ENCODE measurements around the gene ABCD1. TPM values are rescaled to one million over a fixed set of nuclear protein-coding genes. Genes with fewer than 3 reads are reported as not detected.

Gene ABCD1
- total RNA-seq, 2 donors from 2014 or later: 12.7 to 16.8 TPM

- TF ChIP-seq, protein P1, sequence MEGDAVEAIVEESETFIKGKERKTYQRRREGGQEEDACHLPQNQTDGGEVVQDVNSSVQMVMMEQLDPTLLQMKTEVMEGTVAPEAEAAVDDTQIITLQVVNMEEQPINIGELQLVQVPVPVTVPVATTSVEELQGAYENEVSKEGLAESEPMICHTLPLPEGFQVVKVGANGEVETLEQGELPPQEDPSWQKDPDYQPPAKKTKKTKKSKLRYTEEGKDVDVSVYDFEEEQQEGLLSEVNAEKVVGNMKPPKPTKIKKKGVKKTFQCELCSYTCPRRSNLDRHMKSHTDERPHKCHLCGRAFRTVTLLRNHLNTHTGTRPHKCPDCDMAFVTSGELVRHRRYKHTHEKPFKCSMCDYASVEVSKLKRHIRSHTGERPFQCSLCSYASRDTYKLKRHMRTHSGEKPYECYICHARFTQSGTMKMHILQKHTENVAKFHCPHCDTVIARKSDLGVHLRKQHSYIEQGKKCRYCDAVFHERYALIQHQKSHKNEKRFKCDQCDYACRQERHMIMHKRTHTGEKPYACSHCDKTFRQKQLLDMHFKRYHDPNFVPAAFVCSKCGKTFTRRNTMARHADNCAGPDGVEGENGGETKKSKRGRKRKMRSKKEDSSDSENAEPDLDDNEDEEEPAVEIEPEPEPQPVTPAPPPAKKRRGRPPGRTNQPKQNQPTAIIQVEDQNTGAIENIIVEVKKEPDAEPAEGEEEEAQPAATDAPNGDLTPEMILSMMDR (IDR thresholded peaks at IDR 0.05): no peak
- peaks cover 3% of the 10 kb centered on the region for H3K27me3 ChIP-seq
- H3K9me3 ChIP-seq: no peaks in the 10 kb centered on the region
- no peaks in the 10 kb centered on the region for H3K4me1 ChIP-seq
- DNase-seq: no peak
- no peak overlapping the region for H3K4me3 ChIP-seq
- H3K27ac ChIP-seq: no peak overlapping the region
- intact Hi-C loops (cut with DNase I): no loop called here
- no peak overlapping the region for H3K9ac ChIP-seq (ENCODE audit: low read depth in 2 of 2, low read length in 2 of 2)
- H3K36me3 ChIP-seq: no peaks in the 10 kb centered on the region
Measured at GRCh38 chrX:153774576-153775292, 50.1 kb downstream of the ABCD1 start.

DNA sequence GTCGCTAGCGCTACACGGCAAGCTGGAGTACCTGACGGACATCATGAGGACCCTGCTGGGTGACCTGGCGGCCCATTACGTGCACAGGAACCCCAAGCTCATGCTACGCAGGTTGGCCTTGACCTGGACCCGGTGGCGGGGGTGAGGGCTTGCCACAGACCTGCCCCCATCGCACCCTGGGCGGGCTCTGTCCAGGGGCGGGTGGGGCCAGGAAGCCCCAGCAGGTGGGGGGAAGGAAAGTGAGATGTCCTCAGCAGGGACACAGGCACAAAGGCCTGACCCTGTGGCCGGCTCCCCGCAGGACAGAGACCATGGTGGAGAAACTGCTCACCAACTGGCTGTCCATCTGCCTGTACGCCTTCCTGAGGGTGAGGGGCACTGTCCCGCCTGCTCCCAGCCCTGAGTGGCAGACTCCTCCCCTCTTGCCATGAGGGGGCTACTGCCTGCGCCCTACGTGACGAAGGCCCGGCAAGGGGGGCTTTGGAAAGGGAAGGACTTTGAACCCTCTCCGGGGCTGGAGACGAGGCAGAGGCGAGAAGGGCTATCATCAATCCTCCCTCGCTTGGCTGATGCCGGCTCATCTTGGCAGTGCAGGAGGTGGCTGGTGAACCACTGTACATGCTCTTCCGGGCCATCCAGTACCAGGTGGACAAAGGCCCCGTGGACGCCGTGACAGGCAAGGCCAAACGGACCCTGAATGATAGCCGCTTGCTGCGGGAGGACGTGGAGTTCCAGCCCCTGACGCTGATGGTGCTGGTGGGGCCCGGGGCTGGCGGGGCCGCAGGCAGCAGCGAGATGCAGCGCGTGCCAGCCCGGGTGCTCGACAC is 50.9 kb downstream of the ABCD1 start:
- no peaks in the 10 kb centered on the region for H3K4me1 ChIP-seq
- H3K9ac ChIP-seq (ENCODE audit: low read depth in 2 of 2, low read length in 2 of 2): no peak overlapping the region
- H3K27ac ChIP-seq: no peak overlapping the region
- no peaks in the 10 kb centered on the region for H3K9me3 ChIP-seq
- no peaks in the 10 kb centered on the region for H3K36me3 ChIP-seq
- H3K27me3 ChIP-seq: peaks cover 4% of the 10 kb centered on the region
- no peak overlapping the region for H3K4me3 ChIP-seq
- TF ChIP-seq, protein P1 (IDR thresholded peaks at IDR 0.05): no peak
- no peak for DNase-seq
- intact Hi-C loops (cut with DNase I): no loop called here

- peaks cover 9% of the 10 kb centered on the region for H3K27me3 ChIP-seq
- no peak overlapping the region for H3K4me3 ChIP-seq
- H3K9me3 ChIP-seq: no peaks in the 10 kb centered on the region
- H3K36me3 ChIP-seq: no peaks in the 10 kb centered on the region
- DNase-seq: no peak
- no peak overlapping the region for H3K27ac ChIP-seq
- no peak overlapping the region for H3K9ac ChIP-seq (ENCODE audit: low read depth in 2 of 2, low read length in 2 of 2)
- TF ChIP-seq, protein P1 (IDR thresholded peaks at IDR 0.05): no peak
- no peaks in the 10 kb centered on the region for H3K4me1 ChIP-seq
- intact Hi-C loops (cut with DNase I): no loop called here
Measured at GRCh38 chrX:153776120-153776599, 51.5 kb downstream of the ABCD1 start.

DNA sequence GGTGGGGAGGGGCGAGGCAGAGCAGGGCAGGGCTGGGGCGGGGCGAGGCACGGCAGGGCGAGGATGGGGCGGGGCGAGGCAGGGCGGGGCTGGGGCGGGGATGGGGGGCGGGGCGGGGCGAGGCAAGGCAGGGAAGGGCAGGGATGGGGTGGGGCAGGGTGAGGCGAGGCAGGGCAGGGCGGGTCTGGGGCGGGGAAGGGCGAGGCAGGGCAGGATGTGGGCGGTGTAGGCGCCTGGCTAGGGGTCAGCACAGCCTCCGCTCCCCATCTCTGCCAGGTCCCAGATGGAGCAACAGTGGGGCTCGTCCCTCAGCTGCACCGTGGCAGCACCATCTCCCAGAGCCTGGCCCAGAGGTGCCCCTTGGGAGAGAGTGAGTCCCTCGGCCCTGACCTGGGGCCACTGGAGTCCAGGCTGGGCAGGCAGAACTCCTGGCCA is 52.0 kb downstream of the ABCD1 start:
- TF ChIP-seq, protein P1 (IDR thresholded peaks at IDR 0.05): no peak
- H3K4me3 ChIP-seq: no peak overlapping the region
- peaks cover 6% of the 10 kb centered on the region for H3K27me3 ChIP-seq
- H3K9me3 ChIP-seq: no peaks in the 10 kb centered on the region
- intact Hi-C loops (cut with DNase I): no loop called here
- H3K36me3 ChIP-seq: no peaks in the 10 kb centered on the region
- no peak overlapping the region for H3K27ac ChIP-seq
- no peaks in the 10 kb centered on the region for H3K4me1 ChIP-seq
- DNase-seq: no peak
- no peak overlapping the region for H3K9ac ChIP-seq (ENCODE audit: low read depth in 2 of 2, low read length in 2 of 2)

- intact Hi-C loops (cut with DNase I): no loop called here
- Histone ChIP-seq H3K27ac (no peak overlapping the region), H3K4me1 (no peaks in the 10 kb centered on the region), H3K9ac (ENCODE audit: low read depth in 2 of 2, low read length in 2 of 2) (no peak overlapping the region), H3K9me3 (no peaks in the 10 kb centered on the region), H3K36me3 (no peaks in the 10 kb centered on the region), H3K4me3 (no peak overlapping the region), H3K27me3 (peaks cover 6% of the 10 kb centered on the region)
- DNase-seq: no peak
- TF ChIP-seq, protein P1 (IDR thresholded peaks at IDR 0.05): no peak
Measured at GRCh38 chrX:153777261-153778090, 52.8 kb downstream of the ABCD1 start.
